Cortex of kidney (tissue), 1 donor: Measurements from ENCODE around the gene GIMAP6.
"Not testable (repeated sequence)": the region's sequence is repeated elsewhere in the genome, so short reads cannot be mapped to it uniquely, and the experiment has no call there.

Source experiments
- DNase-seq: peaks from one replicate; lab custom pipeline; 2025; lab: John Stamatoyannopoulos, UW

Gene GIMAP6

GRCh38 chr7:150645259-150646020 is 13.3 kb upstream of the GIMAP6 start:
- no peak for DNase-seq

- no peak for DNase-seq
Measured at GRCh38 chr7:150642926-150643325, 10.7 kb upstream of the GIMAP6 start.

- DNase-seq, result no peak
Measured at GRCh38 chr7:150641854-150642253, 9.7 kb upstream of the GIMAP6 start.

GRCh38 chr7:150633926-150634325 is 1.7 kb upstream of the GIMAP6 start:
- no peak for DNase-seq

- no peak for DNase-seq
Measured at GRCh38 chr7:150631084-150631826, 930 bp downstream of the GIMAP6 start.

GRCh38 chr7:150629347-150629746 is 2.8 kb downstream of the GIMAP6 start:
- DNase-seq, result no peak

- DNase-seq, result no peak
Measured at GRCh38 chr7:150627959-150628358, 4.2 kb downstream of the GIMAP6 start.

- no peak for DNase-seq
Measured at GRCh38 chr7:150626696-150627095, 5.5 kb downstream of the GIMAP6 start.

GRCh38 chr7:150621376-150621775 is 10.8 kb downstream of the GIMAP6 start:
- DNase-seq, result no peak

GRCh38 chr7:150620617-150621371 is 11.4 kb downstream of the GIMAP6 start:
- DNase-seq, result no peak

- DNase-seq, result no peak
Measured at GRCh38 chr7:150620061-150620460, 12.1 kb downstream of the GIMAP6 start.

GRCh38 chr7:150615221-150615755 is 16.9 kb downstream of the GIMAP6 start:
- not testable (repeated sequence) for DNase-seq

- not testable (repeated sequence) for DNase-seq
Measured at GRCh38 chr7:150614426-150614825, 17.8 kb downstream of the GIMAP6 start.

- DNase-seq, result no peak
Measured at GRCh38 chr7:150613880-150614279, 18.3 kb downstream of the GIMAP6 start.

GRCh38 chr7:150612925-150613324 is 19.3 kb downstream of the GIMAP6 start:
- no peak for DNase-seq

GRCh38 chr7:150610233-150610632 is 22.0 kb downstream of the GIMAP6 start:
- DNase-seq, result no peak

- not testable (repeated sequence) for DNase-seq
Measured at GRCh38 chr7:150603600-150603999, 28.6 kb downstream of the GIMAP6 start.

- no peak for DNase-seq
Measured at GRCh38 chr7:150595361-150595760, 36.8 kb downstream of the GIMAP6 start.

- DNase-seq, result no peak
Measured at GRCh38 chr7:150594805-150595204, 37.4 kb downstream of the GIMAP6 start.

- DNase-seq, result no peak
Measured at GRCh38 chr7:150587551-150587950, 44.6 kb downstream of the GIMAP6 start.

GRCh38 chr7:150586785-150587152 is 45.4 kb downstream of the GIMAP6 start:
- DNase-seq, result no peak

- no peak for DNase-seq
Measured at GRCh38 chr7:150586068-150586784, 46.0 kb downstream of the GIMAP6 start.
